Psoas muscle (tissue), 8 donors: Measurements from ENCODE around the gene F3. TPM values are rescaled to one million over a fixed set of nuclear protein-coding genes. Genes with fewer than 3 reads are reported as not detected.
A peak's percentile ranks its signal among the peaks of the same experiment; 100 is the strongest.

ENCODE experiments used
- ATAC-seq, 4 donors: fragments of 200-7000 bp; cut with Tn5 transposase; one replicate each; pipeline ENCODE4 v1.9.1; 2020; ENCODE audit warnings: moderate library complexity in 3 of 4, mild to moderate bottlenecking in 2 of 4
- DNase-seq, 2 donors: peaks; one replicate each; pipeline ENCODE4 v3.0.0-alpha.2; 2020
- H3K27ac ChIP-seq: fragments of 200-600 bp; one replicate; pipeline ENCODE4 v1.8.0; 2022
- H3K27me3 ChIP-seq, 3 donors: fragments of 200-600 bp in 1 of 3; one replicate each; pipeline versions ENCODE4 v1.6.1 to v1.8.0; 2013 to 2022; ENCODE audit warnings: low read length in 2 of 3, mild to moderate bottlenecking in 2 of 3, moderate library complexity in 1 of 3; ENCODE audit not compliant: insufficient read depth in 3 of 3
- H3K36me3 ChIP-seq, 2 donors: fragments of 200-600 bp in 1 of 2; one replicate each; pipeline versions ENCODE4 v1.6.1 to v1.8.0; 2013 to 2022; ENCODE audit warnings: low read depth in 1 of 2, mild to moderate bottlenecking in 1 of 2, moderate library complexity in 1 of 2; ENCODE audit not compliant: insufficient read depth in 1 of 2
- H3K4me1 ChIP-seq: fragments of 200-600 bp; one replicate; pipeline ENCODE4 v1.8.0; 2022
- H3K4me3 ChIP-seq: fragments of 200-600 bp; one replicate; pipeline ENCODE4 v1.8.0; 2022; ENCODE audit warnings: mild to moderate bottlenecking
- H3K9me3 ChIP-seq: fragments of 200-600 bp; one replicate; pipeline ENCODE4 v1.8.0; 2022
- WGBS, 3 donors: extraction: QIAGEN DNeasy Blood & Tissue Kit; methylation state at CpG; one replicate each; pipeline versions ENCODE4 v1.1.6 to v1.1.7; 2013; 5-methylcytosine and 5-hydroxymethylcytosine counted together
- intact Hi-C, 2 donors: fragments of 100-400 bp; cut with DNase I; formaldehyde crosslinking; loops; one replicate each; pipeline versions ENCODE4 v1.11.0 to v1.14.2; 2022
- long read RNA-seq, 2 donors: library from polyadenylated mRNA; unstranded; transcript quantifications; one replicate each; pipeline ENCODE4 v2.0.0, GENCODE V29; 2021
- polyA plus RNA-seq, 3 donors: library from polyadenylated mRNA; stranded (reverse); fragments of 200-250 nt; gene quantifications; one replicate each; pipeline ENCODE4 v1.2.3, GENCODE V29; 2013
- total RNA-seq, 4 donors: library from RNA; stranded (reverse); fragmentation: NEBNext Ultra II Directional in 2 of 4; extraction: Animal tissue kit (Norgen Biotek cat#: 25700) in 2 of 4; gene quantifications; one replicate each; pipeline versions ENCODE4 v1.2.1 to v1.2.4, GENCODE V29; 2021 to 2023
- TF ChIP-seq, protein P1 (sequence below): fragments of 200-600 bp; IDR thresholded peaks from one replicate; pipeline ENCODE4 v1.8.0; 2022; ENCODE audit warnings: antibody characterized with exemption
- donor health status: healthy with polysubstance abuse.
- donor health status: DM: no; HTN: no; CAD: no; lungs with moderate emphysema.
- donor health status: Bipolar disorder and iron deficiency.
- donor health status: healthy.
- donor health status: DM: yes; HTN: yes; CAD: no.
- donor health status: DM: no; HTN: no; CAD: no.
- donor health status: DM: no; HTN: no; CAD: no.
- donor health status: DM: yes; HTN: yes; CAD: no.

F3 gene
- total RNA-seq (1 to 10 TPM; 1.5 to 5.8 (median 4.4) TPM), polyA plus RNA-seq (1 to 10 TPM; 2.6 to 5.6 (median 3.8) TPM)
- long read RNA-seq, donor 1: 0 reads
- long read RNA-seq, donor 2, partial matches to known transcripts: 0 of 1 reads
- long read RNA-seq, donor 2, other reads (novel, unspliced or antisense): 1 of 1 reads

DNA sequence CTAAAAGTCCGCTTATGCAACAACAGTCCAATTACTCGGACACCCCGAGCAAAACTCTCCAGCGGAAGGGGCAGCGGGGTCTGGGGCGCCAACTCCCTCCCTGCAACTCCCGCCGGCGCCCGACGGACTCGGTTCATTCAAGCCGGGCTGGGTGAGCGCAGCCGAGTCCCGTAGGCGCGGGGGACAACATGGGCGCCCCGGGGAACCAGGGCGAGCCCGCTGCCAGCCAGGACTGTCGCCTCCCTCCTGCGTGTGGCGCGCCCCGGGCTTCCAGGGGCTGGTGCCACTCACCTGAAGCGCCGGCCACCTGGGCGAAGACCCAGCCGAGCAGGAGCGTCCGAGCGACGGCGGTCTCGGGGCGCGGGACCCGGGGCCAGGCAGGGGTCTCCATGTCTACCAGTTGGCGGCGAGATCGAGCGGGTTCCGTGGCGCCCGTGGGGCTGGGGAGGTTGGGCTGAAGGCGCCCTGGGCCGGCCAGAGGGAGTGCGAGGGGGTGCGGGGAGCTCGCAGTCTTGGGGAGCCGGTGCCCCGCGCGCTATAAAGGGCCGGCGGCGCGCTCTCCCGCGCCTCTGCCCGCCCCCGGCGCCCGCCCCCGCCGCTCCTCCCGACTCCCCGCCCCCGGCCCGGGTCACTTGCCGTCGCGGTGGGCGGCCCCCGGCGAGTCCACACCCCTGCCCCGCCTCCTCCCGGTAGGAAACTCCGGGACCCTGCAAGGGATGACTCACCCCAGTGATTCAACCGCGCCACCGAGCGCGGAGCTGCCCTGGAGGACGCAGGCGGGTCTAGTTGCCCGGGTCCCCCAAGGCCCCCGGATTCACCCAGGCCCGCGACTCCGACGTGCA, at the start of gene F3:
TSS of gene F3 (minus strand) at position 514 of the 842 bp plus-strand sequence. CDS start at position 391, 123 bp downstream.
- Histone ChIP-seq H3K4me1 (peaks cover 6% of the 10 kb centered on the region), H3K36me3 (no peaks in the 10 kb centered on the region), H3K9me3 (no peaks in the 10 kb centered on the region), H3K27me3 (peaks cover 7 to 74% (median 17%) of the 10 kb centered on the region in 3 donors), H3K4me3 (peak within 1 kb of the TSS; percentile 72), H3K27ac (peak within 1 kb of the TSS; percentile 62)
- peak; percentile 89 to 93 for DNase-seq
- ATAC-seq: peak; percentile 82 to 90 (median 88)
- WGBS, 3 donors: 1% methylated on average over 50 to 94 of the region's 94 CpGs
- intact Hi-C loops: no loop called here
- TF ChIP-seq, protein P1, sequence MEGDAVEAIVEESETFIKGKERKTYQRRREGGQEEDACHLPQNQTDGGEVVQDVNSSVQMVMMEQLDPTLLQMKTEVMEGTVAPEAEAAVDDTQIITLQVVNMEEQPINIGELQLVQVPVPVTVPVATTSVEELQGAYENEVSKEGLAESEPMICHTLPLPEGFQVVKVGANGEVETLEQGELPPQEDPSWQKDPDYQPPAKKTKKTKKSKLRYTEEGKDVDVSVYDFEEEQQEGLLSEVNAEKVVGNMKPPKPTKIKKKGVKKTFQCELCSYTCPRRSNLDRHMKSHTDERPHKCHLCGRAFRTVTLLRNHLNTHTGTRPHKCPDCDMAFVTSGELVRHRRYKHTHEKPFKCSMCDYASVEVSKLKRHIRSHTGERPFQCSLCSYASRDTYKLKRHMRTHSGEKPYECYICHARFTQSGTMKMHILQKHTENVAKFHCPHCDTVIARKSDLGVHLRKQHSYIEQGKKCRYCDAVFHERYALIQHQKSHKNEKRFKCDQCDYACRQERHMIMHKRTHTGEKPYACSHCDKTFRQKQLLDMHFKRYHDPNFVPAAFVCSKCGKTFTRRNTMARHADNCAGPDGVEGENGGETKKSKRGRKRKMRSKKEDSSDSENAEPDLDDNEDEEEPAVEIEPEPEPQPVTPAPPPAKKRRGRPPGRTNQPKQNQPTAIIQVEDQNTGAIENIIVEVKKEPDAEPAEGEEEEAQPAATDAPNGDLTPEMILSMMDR: no peak

DNA sequence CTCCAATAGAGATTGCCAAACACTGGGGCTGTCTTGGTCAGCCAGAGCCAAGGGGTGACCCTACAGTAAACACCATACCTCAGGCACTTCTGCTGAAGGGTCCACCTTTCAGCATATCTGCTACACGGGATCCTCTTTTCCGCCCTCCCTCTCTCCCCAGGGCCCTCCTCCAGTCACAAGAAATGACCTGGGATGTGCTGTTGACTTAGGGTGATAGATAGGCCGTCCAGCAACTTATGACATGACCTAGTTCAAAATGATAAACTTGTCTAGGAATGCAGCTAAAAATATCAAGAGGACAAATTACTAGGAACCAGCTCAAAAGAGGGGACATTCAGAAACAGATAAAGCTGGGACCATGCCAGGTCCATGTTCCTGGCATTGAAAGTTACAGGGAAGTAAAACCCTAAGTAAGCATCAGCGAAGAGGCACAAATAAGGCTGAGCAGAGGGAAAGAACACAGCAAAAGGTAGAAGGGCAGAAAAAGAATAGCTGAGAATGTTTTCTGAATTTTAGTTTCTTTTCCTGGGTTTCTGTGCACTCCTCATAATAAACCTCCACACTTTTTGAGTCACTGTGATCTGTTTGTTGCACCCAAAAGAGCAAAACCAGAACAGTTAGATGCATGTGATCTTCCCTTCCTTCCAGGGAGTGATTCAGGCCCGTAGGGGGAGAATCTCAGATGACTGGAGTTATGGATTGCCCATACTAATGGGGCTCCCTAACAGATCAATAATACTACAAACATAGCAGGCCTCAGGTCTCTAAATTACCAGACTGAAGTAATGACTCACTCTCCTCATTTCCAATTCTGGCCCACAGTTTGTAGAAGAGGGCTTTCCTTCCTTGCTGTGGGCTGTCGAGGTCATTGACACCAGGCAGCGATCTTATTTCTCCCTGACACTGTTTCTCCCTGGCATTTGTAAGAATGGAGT, 48.9 kb upstream of the F3 start:
- intact Hi-C loops: no loop called here
- H3K27me3 ChIP-seq: peaks cover 0 to 4% (median 2%) of the 10 kb centered on the region in 3 donors
- peak in 1 of 2 donors; percentile 21 for DNase-seq
- no peak overlapping the region for H3K4me3 ChIP-seq
- no peak overlapping the region for H3K27ac ChIP-seq
- no peaks in the 10 kb centered on the region for H3K9me3 ChIP-seq
- ATAC-seq: peak in 1 of 4 donors; percentile 36
- TF ChIP-seq, protein P1: no peak
- WGBS, 3 donors: 70 to 76% (median 73%) methylated on average over 7 of the region's 7 CpGs
- no peaks in the 10 kb centered on the region for H3K36me3 ChIP-seq
- no peaks in the 10 kb centered on the region for H3K4me1 ChIP-seq

DNA sequence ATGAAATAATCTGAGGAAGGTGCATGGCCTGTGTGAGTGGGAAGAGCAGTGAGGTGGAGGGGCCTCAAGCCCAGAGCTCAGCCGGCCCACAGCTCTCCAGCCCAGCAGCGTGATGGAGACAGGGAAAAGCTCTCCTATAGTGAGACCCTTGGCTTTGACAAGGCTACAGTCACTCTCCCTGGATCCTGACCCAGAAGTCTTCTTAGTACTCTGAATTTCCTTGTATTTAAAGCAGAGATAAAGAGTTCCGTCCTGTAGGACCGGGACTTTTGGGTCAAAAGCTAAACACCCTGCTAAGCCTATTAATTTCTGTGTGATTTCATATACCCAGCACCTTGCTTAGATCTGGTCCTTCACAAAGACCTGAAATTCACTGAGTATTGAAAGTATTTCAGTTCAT, 48.2 kb upstream of the F3 start:
- intact Hi-C loops: no loop called here

DNA sequence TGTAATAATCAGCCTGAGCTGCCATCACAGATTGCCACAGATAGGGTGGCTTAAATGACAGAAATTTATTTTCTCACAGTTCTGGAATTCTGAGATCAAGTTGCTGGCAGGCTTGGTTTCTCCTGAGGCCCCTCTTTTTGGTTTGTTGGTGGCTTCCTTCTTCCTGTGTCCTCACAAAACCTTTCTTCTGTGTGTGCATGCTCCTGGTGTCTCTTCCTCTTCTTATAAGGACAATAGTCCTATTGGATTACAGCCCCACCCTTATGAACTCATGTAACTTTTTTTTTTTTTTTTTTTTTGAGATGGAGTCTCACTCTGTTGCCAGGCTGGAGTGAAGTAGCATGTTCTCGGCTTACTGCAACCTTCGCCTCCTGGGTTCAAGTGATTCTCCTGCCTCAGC, 41.0 kb upstream of the F3 start:
- Histone ChIP-seq H3K27ac (no peak overlapping the region), H3K36me3 (no peaks in the 10 kb centered on the region), H3K4me1 (no peaks in the 10 kb centered on the region), H3K9me3 (no peaks in the 10 kb centered on the region), H3K4me3 (no peak overlapping the region), H3K27me3 (peaks cover 0 to 4% (median 0%) of the 10 kb centered on the region in 3 donors)
- WGBS, 3 donors: 79 to 93% (median 86%) methylated on average over 2 of the region's 2 CpGs
- intact Hi-C loops: no loop called here
- DNase-seq: no peak
- no peak for ATAC-seq
- TF ChIP-seq, protein P1: no peak

More for the DNA sequence above, 48.2 kb upstream of the F3 start:
- TF ChIP-seq, protein P1: no peak
- DNase-seq: no peak
- Histone ChIP-seq H3K9me3 (no peaks in the 10 kb centered on the region), H3K27ac (no peak overlapping the region), H3K27me3 (peaks cover 0 to 4% (median 0%) of the 10 kb centered on the region in 3 donors), H3K4me3 (no peak overlapping the region), H3K4me1 (no peaks in the 10 kb centered on the region), H3K36me3 (no peaks in the 10 kb centered on the region)
- WGBS, 3 donors: 91 to 96% (median 96%) methylated on average over 4 of the region's 4 CpGs
- no peak for ATAC-seq
